ENCODE data around the gene VDAC2. TPM values are rescaled to one million over a fixed set of nuclear protein-coding genes. Genes with fewer than 3 reads are reported as not detected.

The VDAC2 gene
- total and polyA plus RNA-seq, 8 donors = 140 to 187 (median 168) TPM

DNA sequence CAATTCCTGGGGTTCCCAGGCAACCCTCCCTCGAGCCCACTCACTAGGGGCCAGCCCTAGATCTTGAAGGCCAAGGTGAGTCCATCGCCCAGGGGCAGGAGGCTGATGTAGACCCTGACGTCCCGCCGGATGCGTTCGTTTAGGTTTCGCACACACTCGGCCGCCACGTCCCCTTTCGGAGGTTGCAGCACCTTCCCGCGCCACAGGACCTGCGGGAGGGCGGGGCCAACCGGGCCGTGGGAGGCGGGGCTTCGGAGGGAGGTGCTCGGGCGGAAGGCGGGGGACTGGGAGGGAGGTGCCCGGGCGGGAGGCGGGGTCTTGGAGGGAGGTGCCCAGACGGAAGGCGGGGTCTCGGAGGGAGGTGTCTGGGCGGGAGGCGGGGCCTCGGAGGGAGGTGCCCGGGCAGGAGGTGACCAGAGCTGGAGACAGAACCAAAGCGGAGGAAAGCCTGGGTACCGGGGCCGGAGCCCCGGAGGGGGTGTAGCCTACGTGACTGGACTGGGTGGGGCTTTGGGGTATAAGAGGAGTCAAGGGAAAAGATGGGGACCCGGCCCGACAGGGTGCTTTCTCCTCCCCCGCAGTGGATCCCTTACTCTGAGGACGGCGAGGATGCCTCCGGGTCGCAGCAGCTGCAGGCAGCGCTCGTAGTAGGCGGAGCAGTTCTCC, 23.6 kb downstream of the VDAC2 start:
- Histone ChIP-seq H3K4me1 (peaks cover 5 to 35% of the 10 kb centered on the region in 2 donors), H3K4me3 (peak overlapping the region; percentile 88 to 95), H3K36me3 (peaks cover 0 to 38% of the 10 kb centered on the region in 2 donors), H3K9me3 (no peaks in the 10 kb centered on the region), H3K27me3 (no peaks in the 10 kb centered on the region), H3K27ac (peak overlapping the region; percentile 75 to 86)
- ATAC-seq = peak; percentile 85
- DNase-seq = peak in 3 of 4 donors; percentile 87 to 100 (median 98)
- intact Hi-C loops (cut with DNase I) = loop anchor here in 1 of 2 donors (10.0 kb wide), 1 partner anchor 129 kb away; a partner anchor contains a TSS
- no peak for TF ChIP-seq CTCF (IDR thresholded peaks at IDR 0.05)

- no peak for TF ChIP-seq CTCF (IDR thresholded peaks at IDR 0.05)
- intact Hi-C loops (cut with DNase I) = loop anchor here in 1 of 2 donors (10.0 kb wide), 1 partner anchor 130 kb away; a partner anchor contains a TSS
- Histone ChIP-seq H3K27ac (peak overlapping the region; percentile 75 to 86), H3K4me3 (peak overlapping the region; percentile 88 to 95), H3K9me3 (no peaks in the 10 kb centered on the region), H3K4me1 (peaks cover 5 to 28% of the 10 kb centered on the region in 2 donors), H3K27me3 (no peaks in the 10 kb centered on the region), H3K36me3 (peaks cover 0 to 31% of the 10 kb centered on the region in 2 donors)
- peak in 2 of 4 donors; percentile 46 to 88 for DNase-seq
- ATAC-seq = peak; percentile 38
These were observed 24.2 kb downstream of the VDAC2 start for GRCh38 chr10:75234683-75235374.

GRCh38 chr10:75235375-75236177, 25.0 kb downstream of the VDAC2 start, which contains the start of gene COMTD1:
Gene COMTD1, minus strand, starts transcription at chr10:75235957. Its CDS starts 29 bp downstream, at chr10:75235928.
- intact Hi-C loops (cut with DNase I) = loop anchor here in 1 of 2 donors (10.0 kb wide), 1 partner anchor 131 kb away; a partner anchor contains a TSS
- peak within 1 kb of the TSS; percentile 75 to 86 for H3K27ac ChIP-seq

DNA sequence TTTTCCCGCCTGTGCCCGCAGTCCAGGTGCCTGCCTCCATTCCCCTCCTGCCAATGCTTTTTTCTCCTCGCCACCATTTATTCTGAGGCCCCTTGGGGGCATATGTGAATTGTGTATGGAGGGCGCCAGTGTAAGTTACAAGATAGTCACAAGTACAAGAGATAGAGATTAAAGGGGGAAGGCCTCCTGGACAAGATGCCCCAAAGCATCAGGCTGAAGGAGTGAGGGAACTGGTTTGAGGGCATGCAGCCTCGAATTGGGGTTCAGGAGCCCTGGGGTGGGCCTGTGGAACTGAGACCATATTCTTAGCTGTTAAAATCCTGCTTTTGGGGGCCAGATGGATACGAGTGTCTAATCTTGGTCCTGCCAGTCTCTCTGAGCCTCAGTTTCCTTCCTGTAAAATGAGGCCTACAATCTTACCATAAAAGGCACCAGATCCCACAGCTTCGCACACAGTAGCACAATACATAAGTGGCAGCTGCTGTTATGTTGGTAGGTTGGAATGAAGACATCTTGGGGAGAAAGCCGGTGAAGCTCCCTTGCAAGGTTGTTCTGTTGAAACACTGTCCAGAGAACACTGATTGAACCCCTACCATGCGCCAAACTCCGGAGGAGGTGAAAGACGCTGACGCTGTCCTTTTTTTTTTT, 25.7 kb downstream of the VDAC2 start:
- intact Hi-C loops (cut with DNase I) = loop anchor here in 1 of 2 donors (10.0 kb wide), 1 partner anchor 132 kb away; a partner anchor contains a TSS
- H3K27ac ChIP-seq = peak overlapping the region in 1 of 2 donors; percentile 86
- H3K4me1 ChIP-seq = peaks cover 5 to 18% of the 10 kb centered on the region in 2 donors
- no peaks in the 10 kb centered on the region for H3K9me3 ChIP-seq
- TF ChIP-seq CTCF (IDR thresholded peaks at IDR 0.05) = peak in 1 of 2 donors; percentile 25
- no peak for ATAC-seq
- no peaks in the 10 kb centered on the region for H3K27me3 ChIP-seq
- no peak for DNase-seq
- peak overlapping the region in 1 of 2 donors; percentile 95 for H3K4me3 ChIP-seq
- H3K36me3 ChIP-seq = peaks cover 0 to 18% of the 10 kb centered on the region in 2 donors

More at GRCh38 chr10:75235375-75236177, 25.0 kb downstream of the VDAC2 start, which contains the start of gene COMTD1:
- peaks cover 5 to 20% of the 10 kb centered on the region in 2 donors for H3K4me1 ChIP-seq
- H3K9me3 ChIP-seq = no peaks in the 10 kb centered on the region
- H3K27me3 ChIP-seq = no peaks in the 10 kb centered on the region
- ATAC-seq = peak; percentile 89
- H3K36me3 ChIP-seq = peaks cover 0 to 24% of the 10 kb centered on the region in 2 donors
- peak; percentile 84 to 100 (median 94) for DNase-seq
- H3K4me3 ChIP-seq = peak within 1 kb of the TSS; percentile 88 to 95
- peak; percentile 100 for TF ChIP-seq CTCF (IDR thresholded peaks at IDR 0.05)
